Pancreas (tissue), 10 donors: ENCODE measurements around the gene PIP4K2C. TPM values are rescaled to one million over a fixed set of nuclear protein-coding genes. Genes with fewer than 3 reads are reported as not detected.

Experiments used
- ATAC-seq, 4 donors: fragments of 200-7000 bp; cut with Tn5 transposase; one replicate each; pipeline versions ENCODE4 v1.8.0 to v1.9.1; 2020; ENCODE audit warnings: mild to moderate bottlenecking in 4 of 4, moderate library complexity in 4 of 4
- DNase-seq, 6 donors: peaks; one replicate each; pipeline ENCODE4 v3.0.0-alpha.2; 2020
- FAIRE-seq: peaks from 2 replicates; lab custom pipeline; 2012; peaks lifted over from hg19 to GRCh38; lab: Jason Lieb, UNC
- H3K27ac ChIP-seq, 4 donors: fragments of 200-600 bp; sonication (generic); 1 replicate in 3 of 4; 2 replicates in 1 of 4; pipeline versions ENCODE4 v1.5.0 to v1.8.0; 2020
- H3K27me3 ChIP-seq, 4 donors: fragments of 200-600 bp; one replicate each; pipeline ENCODE4 v1.8.0; 2021
- H3K36me3 ChIP-seq, 3 donors: fragments of 200-600 bp; sonication (generic) in 1 of 3; one replicate each; pipeline versions ENCODE4 v1.5.0 to v1.8.0; 2020 to 2021
- H3K4me1 ChIP-seq, 3 donors: fragments of 200-600 bp; one replicate each; pipeline ENCODE4 v1.8.0; 2021
- H3K4me3 ChIP-seq, 4 donors: fragments of 200-600 bp; sonication (generic) in 2 of 4; one replicate each; pipeline versions ENCODE4 v1.5.0 to v1.8.0; 2020 to 2021
- H3K9me3 ChIP-seq, 4 donors: fragments of 200-600 bp; one replicate each; pipeline ENCODE4 v1.8.0; 2021
- CTCF ChIP-seq, 4 donors: fragments of 200-600 bp; sonication (generic) in 3 of 4; IDR thresholded peaks; one replicate each; pipeline versions ENCODE4 v1.5.0 to v1.8.0; 2021; ENCODE audit warnings: antibody characterized with exemption in 4 of 4
- WGBS, 2 donors: extraction: QIAGEN DNeasy Blood & Tissue Kit; methylation state at CpG; one replicate each; pipeline ENCODE4 v1.1.7; 2013; 5-methylcytosine and 5-hydroxymethylcytosine counted together
- intact Hi-C, 3 donors: fragments of 100-400 bp; cut with DNase I; formaldehyde crosslinking; loops; one replicate each; pipeline versions ENCODE4 v1.11.1 to v1.14.2; 2022
- polyA plus RNA-seq, 2 donors: library from polyadenylated mRNA; stranded (reverse); fragments of 200-250 nt; gene quantifications; one replicate each; pipeline ENCODE4 v1.2.3, GENCODE V29; 2013
- total RNA-seq, 6 donors: library from RNA; stranded (reverse); fragmentation: NEBNext Ultra II Directional in 4 of 6; extraction: Animal tissue kit (Norgen Biotek cat#: 25700) in 4 of 6; gene quantifications; one replicate each; pipeline versions ENCODE4 v1.2.1 to v1.2.4, GENCODE V29; 2021 to 2023
- donor health status: healthy with polysubstance abuse.
- donor health status: DM: no; HTN: no; CAD: no; lungs with moderate emphysema.
- donor health status: DM: no; HTN: no; CAD: no.
- donor health status: control.
- donor health status: control.
- donor health status: Bipolar disorder and iron deficiency.
- donor health status: DM: yes; HTN: yes; CAD: no.
- donor health status: DM: no; HTN: no; CAD: no.
- donor health status: DM: no; HTN: no; CAD: no.
- donor health status: DM: yes; HTN: yes; CAD: no.

Gene PIP4K2C
- total and polyA plus RNA-seq, 8 donors, result 5.3 to 17.0 (median 15.4) TPM

- DNase-seq, result peak in 3 of 6 donors; percentile 52 to 70 (median 53)
- intact Hi-C loops, result no loop called here
- no peak for TF ChIP-seq CTCF (IDR thresholded peaks at IDR 0.05)
- H3K27me3 ChIP-seq, result no peaks in the 10 kb centered on the region
- 0 to 1% methylated on average over 20 to 36 of the region's 36 CpGs for WGBS, 2 donors
- H3K4me3 ChIP-seq, result peak within 1 kb of the TSS; percentile 38 to 73 (median 64)
- no peaks in the 10 kb centered on the region for H3K36me3 ChIP-seq
- H3K4me1 ChIP-seq, result peaks cover 0 to 8% (median 7%) of the 10 kb centered on the region in 3 donors
- ATAC-seq, result peak; percentile 64 to 78 (median 78)
- peak within 1 kb of the TSS; percentile 53 to 68 (median 66) for H3K27ac ChIP-seq
- no peak for FAIRE-seq
- H3K9me3 ChIP-seq, result no peaks in the 10 kb centered on the region
These were observed 13.5 kb downstream of the PIP4K2C start, which contains the start of gene DTX3 for GRCh38 chr12:57604454-57604991. TSS of gene DTX3 (plus strand) at chr12:57604824. CDS start at chr12:57606518, 1,694 bp downstream.

- intact Hi-C loops, result no loop called here
- no peaks in the 10 kb centered on the region for H3K27me3 ChIP-seq
- peak in 1 of 6 donors; percentile 57 for DNase-seq
- no peaks in the 10 kb centered on the region for H3K9me3 ChIP-seq
- H3K4me3 ChIP-seq, result peak overlapping the region; percentile 38 to 73 (median 64)
- H3K36me3 ChIP-seq, result no peaks in the 10 kb centered on the region
- no peak for FAIRE-seq
- peak overlapping the region; percentile 53 to 68 (median 66) for H3K27ac ChIP-seq
- ATAC-seq, result peak; percentile 14 to 31 (median 18)
- WGBS, 2 donors, result 7% methylated on average over 24 to 25 of the region's 25 CpGs
- peaks cover 0 to 8% (median 7%) of the 10 kb centered on the region in 3 donors for H3K4me1 ChIP-seq
- TF ChIP-seq CTCF (IDR thresholded peaks at IDR 0.05), result no peak
These were observed 14.2 kb downstream of the PIP4K2C start for GRCh38 chr12:57604992-57605810.

GRCh38 chr12:57605811-57606311, 14.9 kb downstream of the PIP4K2C start:
- ATAC-seq (no peak), DNase-seq (no peak), FAIRE-seq (no peak)
- TF ChIP-seq CTCF (IDR thresholded peaks at IDR 0.05), result no peak
- intact Hi-C loops, result no loop called here
- peaks cover 0 to 8% (median 7%) of the 10 kb centered on the region in 3 donors for H3K4me1 ChIP-seq
- H3K9me3 ChIP-seq, result no peaks in the 10 kb centered on the region
- H3K36me3 ChIP-seq, result no peaks in the 10 kb centered on the region
- H3K27ac ChIP-seq, result no peak overlapping the region
- H3K4me3 ChIP-seq, result peak overlapping the region in 1 of 4 donors; percentile 73
- 72 to 75% methylated on average over 4 of the region's 4 CpGs for WGBS, 2 donors
- no peaks in the 10 kb centered on the region for H3K27me3 ChIP-seq

GRCh38 chr12:57606399-57606798, 15.4 kb downstream of the PIP4K2C start:
- FAIRE-seq (no peak), ATAC-seq (no peak), DNase-seq (no peak)
- Histone ChIP-seq H3K9me3 (no peaks in the 10 kb centered on the region), H3K36me3 (no peaks in the 10 kb centered on the region), H3K27ac (no peak overlapping the region), H3K27me3 (no peaks in the 10 kb centered on the region), H3K4me3 (no peak overlapping the region), H3K4me1 (peaks cover 0 to 8% (median 7%) of the 10 kb centered on the region in 3 donors)
- no peak for TF ChIP-seq CTCF (IDR thresholded peaks at IDR 0.05)
- intact Hi-C loops, result no loop called here
- whole genome bisulfite sequencing, 2 donors, result 65 to 85% methylated on average over 2 of the region's 2 CpGs
